GM12878 (cell line): ENCODE measurements around the gene MAGI1. TPM values are rescaled to one million over a fixed set of nuclear protein-coding genes. Genes with fewer than 3 reads are reported as not detected.

ENCODE experiments used
- ATAC-seq: fragments of 200-7000 bp; cut with Tn5 transposase; 3 replicates; pipeline ENCODE4 v1.9.1; 2020; ENCODE audit warnings: mild to moderate bottlenecking, moderate library complexity
- BruUV-seq: library from RNA; stranded (reverse); fragments of 400-500 nt; replicated peaks from 2 replicates; lab custom pipeline; 2021; lab: Mats Ljungman, UMichigan
- CTCF ChIA-PET: fragments of 300-600 bp; sonication (Branson Sonifier 250); formaldehyde crosslinking; extraction: SDS; loops from one replicate; lab custom pipeline; 2021; ENCODE audit warnings: inconsistent platforms; lab: Yijun Ruan, JAX
- POLR2A ChIA-PET: fragments of 350-600 bp; formaldehyde crosslinking; extraction: SDS; loops from one replicate; lab custom pipeline; 2021; ENCODE audit warnings: inconsistent platforms; lab: Charles Lee
- RAD21 ChIA-PET: fragments of 300-600 bp; sonication (Branson Sonifier 250); formaldehyde crosslinking; loops from one replicate; lab custom pipeline; 2023; ENCODE audit warnings: antibody characterized with exemption; ENCODE audit not compliant: unreplicated experiment; lab: Charles Lee
- SMC1A ChIA-PET: fragments of 300-600 bp; sonication (Branson Sonifier 250); formaldehyde crosslinking; loops from one replicate; lab custom pipeline; 2023; ENCODE audit not compliant: unreplicated experiment, uncharacterized antibody; lab: Charles Lee
- DNase-seq: peaks from one replicate; pipeline ENCODE4 v3.0.0-alpha.2; 2011; ENCODE audit warnings: low read depth, low spot score
- FAIRE-seq: peaks from 3 replicates; lab custom pipeline; 2011; peaks lifted over from hg19 to GRCh38; lab: Jason Lieb, UNC
- H2AFZ ChIP-seq: 2 replicates; pipeline ENCODE4 v1.6.0; 2011; ENCODE audit warnings: low read depth, low read length, control low read depth; ENCODE audit not compliant: control insufficient read depth
- H3K27ac ChIP-seq: 2 replicates; pipeline ENCODE4 v1.5.1; 2011; ENCODE audit warnings: control low read depth; ENCODE audit not compliant: control insufficient read depth, insufficient read depth
- H3K27me3 ChIP-seq, 2 experiments: replicated peaks in 1 of 2; 2 replicates each; pipeline versions ENCODE4 v1.6.0 to v1.6.1; 2011; ENCODE audit warnings: low read length in 1 of 2; ENCODE audit not compliant: control insufficient read depth in 2 of 2, insufficient read depth in 2 of 2
- H3K36me3 ChIP-seq, 2 experiments: 2 replicates each; pipeline ENCODE4 v1.5.1; 2011; ENCODE audit warnings: low read length in 1 of 2; ENCODE audit not compliant: control insufficient read depth in 2 of 2, insufficient read depth in 2 of 2
- H3K4me1 ChIP-seq: 2 replicates; pipeline ENCODE4 v1.6.1; 2011; ENCODE audit warnings: mild to moderate bottlenecking, low read length, moderate library complexity, mixed read lengths; ENCODE audit not compliant: control insufficient read depth, insufficient read depth
- H3K4me2 ChIP-seq: 2 replicates; pipeline ENCODE4 v1.6.0; 2011; ENCODE audit warnings: control low read depth; ENCODE audit not compliant: control insufficient read depth, insufficient read depth
- H3K4me3 ChIP-seq: fragments of 200-600 bp; sonication (generic); 2 replicates; pipeline ENCODE4 v1.5.1; 2016
- H3K79me2 ChIP-seq: 2 replicates; pipeline ENCODE4 v1.6.0; 2011; ENCODE audit warnings: low read length; ENCODE audit not compliant: control insufficient read depth, insufficient read depth
- H3K9ac ChIP-seq: 2 replicates; pipeline ENCODE4 v1.8.0; 2011; ENCODE audit warnings: low read length, control low read depth, mixed read lengths; ENCODE audit not compliant: control insufficient read depth, insufficient read depth
- H3K9me3 ChIP-seq: replicated peaks from 3 replicates; pipeline ENCODE4 v1.5.1; 2011; ENCODE audit warnings: mild to moderate bottlenecking, low read length; ENCODE audit not compliant: control insufficient read depth, insufficient read depth
- H4K20me1 ChIP-seq: 2 replicates; pipeline ENCODE4 v1.6.0; 2011; ENCODE audit not compliant: control insufficient read depth, insufficient read depth
- ATF7 ChIP-seq: fragments of 450-650 bp; IDR thresholded peaks from 2 replicates; pipeline ENCODE4 v1.6.1; 2016; ENCODE audit warnings: low read depth, mild to moderate bottlenecking
- EGR1 ChIP-seq, 2 experiments: IDR thresholded peaks; 1 replicate in 1 of 2; 2 replicates in 1 of 2; pipeline ENCODE4 v1.6.1; 2011 to 2012; ENCODE audit warnings: low read depth in 2 of 2, low read length in 2 of 2, borderline replicate concordance in 1 of 2, mild to moderate bottlenecking in 1 of 2, moderate library complexity in 1 of 2
- ETV6 ChIP-seq, 2 experiments: fragments of 450-650 bp in 1 of 2; IDR thresholded peaks in 1 of 2; conservative IDR thresholded peaks in 1 of 2; 2 replicates each; pipeline ENCODE4 v1.6.1; 2014; ENCODE audit warnings: antibody characterized with exemption in 1 of 2, borderline replicate concordance in 1 of 2, low read depth in 1 of 2, mild to moderate bottlenecking in 1 of 2, moderate library complexity in 1 of 2
- IKZF1 ChIP-seq: fragments of 450-650 bp; conservative IDR thresholded peaks from 2 replicates; pipeline ENCODE4 v1.6.1; 2017; ENCODE audit warnings: antibody characterized with exemption, mild to moderate bottlenecking
- IRF4 ChIP-seq: IDR thresholded peaks from 2 replicates; pipeline ENCODE4 v1.6.1; 2011; ENCODE audit warnings: low read depth, low read length
- MEF2A ChIP-seq: IDR thresholded peaks from 2 replicates; pipeline ENCODE4 v1.6.1; 2011; ENCODE audit warnings: low read depth, mild to moderate bottlenecking, low read length, moderate library complexity; ENCODE audit not compliant: insufficient read depth
- NBN ChIP-seq: fragments of 450-650 bp; IDR thresholded peaks from 2 replicates; pipeline ENCODE4 v1.6.1; 2016
- PML ChIP-seq: IDR thresholded peaks from 2 replicates; pipeline ENCODE4 v1.6.1; 2012; ENCODE audit warnings: low read length, inconsistent platforms
- SIX5 ChIP-seq: IDR thresholded peaks from 2 replicates; pipeline ENCODE4 v1.6.1; 2011; ENCODE audit warnings: mild to moderate bottlenecking, low read depth, low read length, moderate library complexity; ENCODE audit not compliant: severe bottlenecking
- TCF12 ChIP-seq: IDR thresholded peaks from 2 replicates; pipeline ENCODE4 v1.6.1; 2011; ENCODE audit warnings: low read depth, mild to moderate bottlenecking, low read length
- TCF7 ChIP-seq: IDR thresholded peaks from 2 replicates; pipeline ENCODE4 v1.6.1; 2014; ENCODE audit warnings: antibody characterized with exemption, borderline replicate concordance
- WRNIP1 ChIP-seq: IDR thresholded peaks from 2 replicates; pipeline ENCODE4 v1.6.1; 2011; ENCODE audit warnings: low read depth, low read length, improper control_type of control experiment, borderline replicate concordance
- WGBS: methylation state at CpG from one replicate; pipeline ENCODE4 v1.1.6; 2016; ENCODE audit warnings: low lambda C conversion rate; ENCODE audit not compliant: insufficient replicate concordance, insufficient coverage; ENCODE audit errors: missing lambda C conversion rate; 5-methylcytosine and 5-hydroxymethylcytosine counted together
- in situ Hi-C: fragments of 300-500 bp; cut with MboI; formaldehyde crosslinking; loops from 9 replicates; pipeline ENCODE4 v1.14.3; 2018; ENCODE audit warnings: mixed read lengths
- intact Hi-C: fragments of 100-400 bp; cut with micrococcal nuclease; formaldehyde crosslinking; loops from one replicate; pipeline ENCODE4 v1.14.2; 2022; ENCODE audit not compliant: unreplicated experiment
- polyA plus RNA-seq, 11 experiments: library from polyadenylated mRNA; depleted of rRNA in 4 of 11; unstranded in 6 of 11; stranded (reverse) in 5 of 11; fragments of >200 nt; fragmentation: Nextera tagmentation in 4 of 11; fragmentation: Illumina TruSeq in 1 of 11; extraction: Ambion mirVana in 4 of 11; extraction: Trizol in 1 of 11; gene quantifications; 1 replicate in 1 of 11; 2 replicates in 10 of 11; pipeline versions ENCODE4 v1.2.1 to v1.2.3, GENCODE V29; 2011 to 2016; ENCODE audit warnings: inconsistent platforms in 2 of 11, missing spikeins in 2 of 11, low read depth in 1 of 11
- total RNA-seq, 4 experiments: library from RNA; depleted of rRNA in 3 of 4; stranded (reverse); fragments of >200 nt in 3 of 4; fragmentation: Illumina TruSeq in 1 of 4; extraction: Trizol in 1 of 4; gene quantifications; 2 replicates each; pipeline versions ENCODE4 v1.2.1 to v1.2.3, GENCODE V29; 2013 to 2021
- TF ChIP-seq, protein P1 (sequence below): IDR thresholded peaks from 2 replicates; pipeline ENCODE4 v1.6.1; 2011; ENCODE audit warnings: low read depth, low read length, improper control_type of control experiment, borderline replicate concordance

The MAGI1 gene
- total and polyA plus RNA-seq, 10 of the 15 experiments (the other 5 are each of a cell fraction or from before 2014, with no cell fraction given), result 0.02 to 3.3 (median 0.29) TPM; not detected in 1

DNA sequence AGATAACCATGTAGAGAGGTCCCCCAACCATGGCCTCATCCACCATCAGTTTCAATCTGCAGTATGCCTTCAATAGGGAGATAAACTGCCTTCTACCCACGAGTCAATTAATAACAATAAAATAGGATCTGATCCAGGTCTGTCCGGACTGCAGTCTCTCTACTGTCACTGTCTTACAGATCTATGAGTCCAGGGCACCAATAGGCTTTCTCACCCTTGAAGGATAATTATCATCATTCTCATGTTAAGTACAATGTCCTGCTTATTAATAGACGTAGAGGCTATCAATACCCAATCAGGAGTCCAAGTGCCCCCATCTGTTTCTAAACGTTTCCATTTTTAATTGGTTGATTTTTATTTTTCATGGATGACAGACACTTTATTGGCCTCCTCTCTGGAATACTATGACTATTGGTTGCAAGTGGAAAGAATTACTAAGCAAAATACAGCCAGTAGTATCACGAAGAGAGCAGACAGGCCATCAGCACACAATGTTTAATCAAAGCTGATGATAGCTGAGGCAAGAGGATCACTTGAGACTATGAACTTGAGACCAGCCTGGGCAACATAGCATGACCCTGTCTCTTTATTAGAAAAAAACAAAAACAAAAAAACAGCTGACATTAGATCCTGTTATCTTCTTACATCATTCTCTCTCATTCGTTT is 480.7 kb downstream of the MAGI1 start:
- no peak overlapping the region for H3K27ac ChIP-seq
- SMC1A ChIA-PET, result no interaction called here
- H2AFZ ChIP-seq, result no peak overlapping the region
- POLR2A ChIA-PET, result no interaction called here
- H3K4me2 ChIP-seq, result no peak overlapping the region
- 8% methylated on average over 6 of the region's 6 CpGs for WGBS
- intact Hi-C loops (no loop called here), in situ Hi-C loops (no loop called here)
- DNase-seq (no peak), FAIRE-seq (no peak), ATAC-seq (no peak)
- BruUV-seq, result no TSS peak
- RAD21 ChIA-PET, result no interaction called here
- no peaks in the 10 kb centered on the region for H3K9me3 ChIP-seq
- no peaks in the 10 kb centered on the region for H3K4me1 ChIP-seq
- no peak overlapping the region for H3K9ac ChIP-seq
- H3K36me3 ChIP-seq, result no peaks in the 10 kb centered on the region
- TF ChIP-seq PML (no peak), MEF2A (no peak), SIX5 (no peak)
- CTCF ChIA-PET, result no interaction called here
- no peak overlapping the region for H3K4me3 ChIP-seq
- no peaks in the 10 kb centered on the region for H3K27me3 ChIP-seq
- H4K20me1 ChIP-seq, result no peaks in the 10 kb centered on the region
- no peaks in the 10 kb centered on the region for H3K79me2 ChIP-seq

DNA sequence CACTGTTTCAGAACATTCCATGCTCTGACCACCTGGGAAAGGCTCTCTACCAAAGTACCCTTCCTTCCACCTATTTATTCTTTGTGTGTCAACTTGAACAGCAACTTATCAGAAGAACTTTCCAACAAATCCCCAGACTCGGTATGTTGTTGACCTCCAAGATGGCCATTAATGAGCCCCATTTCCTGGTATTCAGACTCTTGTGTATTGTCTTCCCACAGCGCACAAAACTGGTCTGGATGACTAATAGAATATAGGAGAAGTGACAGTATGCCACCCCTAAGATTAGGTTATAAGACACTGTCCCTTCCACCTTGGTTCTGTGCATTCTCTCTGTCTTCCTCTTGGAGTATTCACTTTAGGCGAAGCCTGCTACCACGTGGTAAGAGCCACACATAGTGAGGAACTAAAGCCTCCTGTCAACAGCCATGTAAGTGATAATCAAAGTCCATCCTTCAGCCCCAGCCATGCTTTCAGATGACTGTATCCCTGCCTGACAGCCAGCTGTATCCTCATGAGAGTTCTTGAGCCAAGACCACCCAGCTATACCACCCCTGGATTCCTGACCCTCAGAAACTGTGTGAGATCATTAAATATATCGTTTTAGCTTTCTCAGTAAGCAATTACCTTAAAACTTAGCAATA is 481.7 kb downstream of the MAGI1 start:
- H3K27me3 ChIP-seq, result 0 out of 4 replicates have a peak, but pooled peaks cover 0 to 2% of the 10 kb centered on the region in 2 experiments
- no peaks in the 10 kb centered on the region for H3K79me2 ChIP-seq
- ChIA-PET SMC1A (no interaction called here), POLR2A (no interaction called here), RAD21 (no interaction called here), CTCF (no interaction called here)
- H3K36me3 ChIP-seq, result no peaks in the 10 kb centered on the region
- intact Hi-C loops, result no loop called here
- in situ Hi-C loops, result no loop called here
- TF ChIP-seq EGR1 (IDR thresholded peaks at IDR 0.05; ENCODE audit: borderline replicate concordance in 1 of 2, low read depth in 2 of 2, low read length in 2 of 2) (no peak), TCF7 (no peak), IRF4 (no peak), PML (no peak), NBN (no peak), ETV6 (conservative IDR thresholded peaks at IDR 0.05 in 1 of 2, IDR thresholded peaks at IDR 0.05 in 1 of 2; ENCODE audit: borderline replicate concordance in 1 of 2, low read depth in 1 of 2) (no peak), TCF12 (no peak), ATF7 (no peak), IKZF1 (no peak), WRNIP1 (no peak)
- TF ChIP-seq, protein P1, sequence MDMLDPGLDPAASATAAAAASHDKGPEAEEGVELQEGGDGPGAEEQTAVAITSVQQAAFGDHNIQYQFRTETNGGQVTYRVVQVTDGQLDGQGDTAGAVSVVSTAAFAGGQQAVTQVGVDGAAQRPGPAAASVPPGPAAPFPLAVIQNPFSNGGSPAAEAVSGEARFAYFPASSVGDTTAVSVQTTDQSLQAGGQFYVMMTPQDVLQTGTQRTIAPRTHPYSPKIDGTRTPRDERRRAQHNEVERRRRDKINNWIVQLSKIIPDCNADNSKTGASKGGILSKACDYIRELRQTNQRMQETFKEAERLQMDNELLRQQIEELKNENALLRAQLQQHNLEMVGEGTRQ, result no peak
- FAIRE-seq (no peak), ATAC-seq (no peak), DNase-seq (no peak)
- no peak overlapping the region for H3K4me3 ChIP-seq
- H2AFZ ChIP-seq, result no peak overlapping the region
- no peak overlapping the region for H3K9ac ChIP-seq
- H4K20me1 ChIP-seq, result no peaks in the 10 kb centered on the region
- BruUV-seq, result no TSS peak
- no peak overlapping the region for H3K27ac ChIP-seq
- no peaks in the 10 kb centered on the region for H3K9me3 ChIP-seq
- no peak overlapping the region for H3K4me2 ChIP-seq
- 25% methylated on average over 5 of the region's 5 CpGs for WGBS
- no peaks in the 10 kb centered on the region for H3K4me1 ChIP-seq
